ENCODE results near the gene RAB5B. TPM values are rescaled to one million over a fixed set of nuclear protein-coding genes. Genes with fewer than 3 reads are reported as not detected.

Gene RAB5B
- total RNA-seq, 1 experiment from 2014 or later: 44.5 TPM

- TF ChIP-seq ZFX (IDR thresholded peaks at IDR 0.05) (no peak), POLR2A (IDR thresholded peaks at IDR 0.05; ENCODE audit: borderline replicate concordance, extremely low read depth, insufficient read depth, insufficient read length) (no peak), ATF3 (IDR thresholded peaks at IDR 0.05) (no peak), EZH2 (IDR thresholded peaks at IDR 0.05) (no peak), TCF7L2 (IDR thresholded peaks at IDR 0.05; ENCODE audit: borderline replicate concordance, extremely low read depth, insufficient read depth, insufficient read length) (no peak), EGR1 (IDR thresholded peaks at IDR 0.05; ENCODE audit: low read depth) (no peak), ELF1 (IDR thresholded peaks at IDR 0.05; ENCODE audit: borderline replicate concordance, low read depth) (no peak), CEBPB (IDR thresholded peaks at IDR 0.05; ENCODE audit: low read depth) (no peak), RAD21 (IDR thresholded peaks at IDR 0.05; ENCODE audit: low read depth) (no peak), ZNF274 (IDR thresholded peaks at IDR 0.05; ENCODE audit: low read depth, low read length) (no peak), ZBTB33 (IDR thresholded peaks at IDR 0.05; ENCODE audit: extremely low read depth, insufficient replicate concordance, low read length) (no peak), MAX (IDR thresholded peaks at IDR 0.05) (no peak), SIN3A (IDR thresholded peaks at IDR 0.05; ENCODE audit: low read depth) (no peak), JUND (IDR thresholded peaks at IDR 0.05) (no peak), REST (IDR thresholded peaks at IDR 0.05; ENCODE audit: low read depth) (no peak)
- intact Hi-C loops (cut with micrococcal nuclease): no loop called here
- CTCF ChIA-PET: interaction anchor here (0.6 to 2.7 kb wide), 4 partner anchors 11 to 1649 kb away, joined by 3 to 17 read pairs (median 8); partner anchors contain the start of gene SUOX
- H3K4me1 ChIP-seq (ENCODE audit: control insufficient read depth in 1 of 2, insufficient read depth in 2 of 2, low read length in 2 of 2): peaks cover 12 to 16% of the 10 kb centered on the region in 2 experiments
- no peak overlapping the region for H3K4me3 ChIP-seq (replicated peaks in 1 of 2; ENCODE audit: low read depth in 1 of 2, low read length in 2 of 2)
- no peaks in the 10 kb centered on the region for H3K9me2 ChIP-seq (ENCODE audit: insufficient read depth)
- no peak overlapping the region for H3K27ac ChIP-seq (ENCODE audit: low read depth, low read length)
- H4K20me1 ChIP-seq (ENCODE audit: insufficient read depth): no peaks in the 10 kb centered on the region
- RAD21 ChIA-PET (ENCODE audit: low non-redundant PET in 1 of 2, low total read pairs in 2 of 2, uncharacterized antibody in 2 of 2, unreplicated experiment in 2 of 2): no interaction called here
- POLR2A ChIA-PET: interaction anchor here (0.9 to 1.9 kb wide), 3 partner anchors 9 to 133 kb away, joined by 3 to 11 read pairs (median 3); partner anchors contain the start of genes RAB5B and ZC3H10
- BruUV-seq (replicated peaks): no TSS peak
- no peak overlapping the region for H2AFZ ChIP-seq (ENCODE audit: low read depth, low read length, poor library complexity, severe bottlenecking)
- no peak for DNase-seq (ENCODE audit: low read depth, low spot score)
- peaks cover 0 to 13% of the 10 kb centered on the region in 2 experiments; a peak in 3 of 4 replicates for H3K36me3 ChIP-seq (ENCODE audit: control insufficient read depth in 1 of 2, insufficient read depth in 2 of 2, low read length in 2 of 2)
- H3K9ac ChIP-seq (ENCODE audit: low read length): no peak overlapping the region
- H3K27me3 ChIP-seq (ENCODE audit: insufficient read depth, low read length): no peaks in the 10 kb centered on the region
- H3K4me2 ChIP-seq (ENCODE audit: low read length): no peak overlapping the region
- no peaks in the 10 kb centered on the region for H3K9me3 ChIP-seq (ENCODE audit: control insufficient read depth in 1 of 2, insufficient read depth in 1 of 2, low read depth in 1 of 2, low read length in 2 of 2)
- ATAC-seq: no peak
- 0 out of 2 replicates have a peak, but pooled peaks cover 3% of the 10 kb centered on the region for H3K79me2 ChIP-seq (ENCODE audit: insufficient read depth, low read length)
Observed at GRCh38 chr12:55984861-55985260, 11.0 kb downstream of the RAB5B start.
